ENCODE measurements around the gene B3GNT2. TPM values are rescaled to one million over a fixed set of nuclear protein-coding genes. Genes with fewer than 3 reads are reported as not detected.

The B3GNT2 gene
- total RNA-seq, 1 donor from 2014 or later = 7.7 TPM

DNA sequence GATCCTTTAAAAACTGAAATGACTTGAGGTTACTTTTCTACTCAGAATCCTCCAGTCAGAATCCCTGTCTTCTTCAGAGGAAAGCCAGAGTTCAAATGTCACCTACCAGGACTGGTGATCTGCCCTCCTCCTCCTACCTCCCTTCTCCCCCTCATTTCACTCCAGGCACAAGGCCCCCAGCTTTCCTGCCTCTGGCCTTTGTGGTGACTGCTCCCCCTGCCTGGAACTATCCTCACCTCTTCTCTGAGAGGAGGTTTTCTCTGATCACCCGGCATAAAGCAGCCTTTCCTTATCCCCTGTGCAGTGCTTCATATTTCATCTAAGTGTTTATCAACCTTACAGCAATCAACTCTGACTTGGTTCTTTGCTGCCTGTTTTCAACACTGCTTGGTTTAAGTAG is 6.8 kb downstream of the B3GNT2 start:
- H3K9me3 Mint-ChIP-seq = no peaks in the 10 kb centered on the region
- TF ChIP-seq, protein P1, sequence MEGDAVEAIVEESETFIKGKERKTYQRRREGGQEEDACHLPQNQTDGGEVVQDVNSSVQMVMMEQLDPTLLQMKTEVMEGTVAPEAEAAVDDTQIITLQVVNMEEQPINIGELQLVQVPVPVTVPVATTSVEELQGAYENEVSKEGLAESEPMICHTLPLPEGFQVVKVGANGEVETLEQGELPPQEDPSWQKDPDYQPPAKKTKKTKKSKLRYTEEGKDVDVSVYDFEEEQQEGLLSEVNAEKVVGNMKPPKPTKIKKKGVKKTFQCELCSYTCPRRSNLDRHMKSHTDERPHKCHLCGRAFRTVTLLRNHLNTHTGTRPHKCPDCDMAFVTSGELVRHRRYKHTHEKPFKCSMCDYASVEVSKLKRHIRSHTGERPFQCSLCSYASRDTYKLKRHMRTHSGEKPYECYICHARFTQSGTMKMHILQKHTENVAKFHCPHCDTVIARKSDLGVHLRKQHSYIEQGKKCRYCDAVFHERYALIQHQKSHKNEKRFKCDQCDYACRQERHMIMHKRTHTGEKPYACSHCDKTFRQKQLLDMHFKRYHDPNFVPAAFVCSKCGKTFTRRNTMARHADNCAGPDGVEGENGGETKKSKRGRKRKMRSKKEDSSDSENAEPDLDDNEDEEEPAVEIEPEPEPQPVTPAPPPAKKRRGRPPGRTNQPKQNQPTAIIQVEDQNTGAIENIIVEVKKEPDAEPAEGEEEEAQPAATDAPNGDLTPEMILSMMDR (conservative IDR thresholded peaks at IDR 0.05) = no peak
- peak overlapping the region; percentile 21 for H3K27ac Mint-ChIP-seq (ENCODE audit: unreplicated experiment)
- DNase-seq (ENCODE audit: low read depth, low spot score) = no peak
- peaks cover 5% of the 10 kb centered on the region for H3K27me3 Mint-ChIP-seq (ENCODE audit: low read depth)
- H3K4me1 Mint-ChIP-seq = peaks cover 24% of the 10 kb centered on the region
- H3K36me3 Mint-ChIP-seq (ENCODE audit: low read depth) = no peaks in the 10 kb centered on the region
- H3K4me3 Mint-ChIP-seq = no peak overlapping the region

DNA sequence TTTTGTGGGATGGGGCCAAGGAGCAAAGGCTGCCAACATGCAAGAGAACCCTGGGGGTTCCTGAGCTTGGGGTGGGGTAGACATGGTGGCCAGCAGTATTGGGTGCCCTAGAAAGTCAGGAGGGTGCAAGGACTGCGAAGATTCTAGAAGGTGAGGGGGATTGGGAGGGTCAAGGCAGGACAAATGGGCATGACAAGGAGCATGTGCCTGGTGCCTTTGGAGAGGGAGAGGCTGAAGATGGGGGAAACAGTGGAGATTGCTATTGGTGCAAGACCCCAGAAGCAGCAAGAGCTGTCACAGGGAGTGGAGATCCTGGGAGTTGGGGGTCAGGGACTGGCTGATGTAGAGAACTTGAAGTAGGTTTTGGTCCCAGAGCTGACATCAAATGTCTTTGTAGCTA is 7.5 kb downstream of the B3GNT2 start:
- no peak overlapping the region for H3K27ac Mint-ChIP-seq (ENCODE audit: unreplicated experiment)
- peaks cover 20% of the 10 kb centered on the region for H3K4me1 Mint-ChIP-seq
- no peak for DNase-seq (ENCODE audit: low read depth, low spot score)

DNA sequence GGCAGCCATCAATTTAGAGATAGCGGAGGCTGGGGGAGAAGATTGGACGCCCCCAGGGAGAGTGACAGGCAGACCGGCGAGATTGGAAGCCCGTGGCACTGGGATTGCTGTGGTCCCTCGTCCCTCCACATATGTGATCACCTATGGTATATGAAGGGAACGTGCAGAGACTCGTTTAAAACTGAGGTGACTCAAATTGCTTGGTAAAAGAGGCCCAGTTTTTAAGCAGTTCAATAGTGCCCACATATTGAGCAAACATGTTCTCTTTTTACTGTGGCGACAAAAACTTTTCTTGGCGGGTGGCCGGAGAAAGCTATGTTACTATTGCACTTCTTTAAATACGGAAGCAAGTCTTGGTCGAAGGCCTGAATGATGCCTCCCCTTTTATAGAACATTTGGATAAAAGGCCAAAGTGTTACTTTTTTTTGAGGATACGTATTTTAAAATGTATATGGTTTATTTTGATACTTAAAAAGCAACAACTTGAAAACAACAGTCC is 9.1 kb downstream of the B3GNT2 start:
- Mint-ChIP-seq H3K4me1 (peaks cover 15% of the 10 kb centered on the region), H3K4me3 (no peak overlapping the region), H3K36me3 (ENCODE audit: low read depth) (peaks cover 2% of the 10 kb centered on the region), H3K27me3 (ENCODE audit: low read depth) (no peaks in the 10 kb centered on the region), H3K27ac (ENCODE audit: unreplicated experiment) (no peak overlapping the region), H3K9me3 (no peaks in the 10 kb centered on the region)
- no peak for DNase-seq (ENCODE audit: low read depth, low spot score)
- TF ChIP-seq, protein P1 (conservative IDR thresholded peaks at IDR 0.05) = no peak

More for the DNA sequence above, 7.5 kb downstream of the B3GNT2 start:
- peak overlapping the region; percentile 10 for H3K4me3 Mint-ChIP-seq
- H3K36me3 Mint-ChIP-seq (ENCODE audit: low read depth) = no peaks in the 10 kb centered on the region
- H3K27me3 Mint-ChIP-seq (ENCODE audit: low read depth) = no peaks in the 10 kb centered on the region
- TF ChIP-seq, protein P1 (conservative IDR thresholded peaks at IDR 0.05) = no peak
- H3K9me3 Mint-ChIP-seq = no peaks in the 10 kb centered on the region

DNA sequence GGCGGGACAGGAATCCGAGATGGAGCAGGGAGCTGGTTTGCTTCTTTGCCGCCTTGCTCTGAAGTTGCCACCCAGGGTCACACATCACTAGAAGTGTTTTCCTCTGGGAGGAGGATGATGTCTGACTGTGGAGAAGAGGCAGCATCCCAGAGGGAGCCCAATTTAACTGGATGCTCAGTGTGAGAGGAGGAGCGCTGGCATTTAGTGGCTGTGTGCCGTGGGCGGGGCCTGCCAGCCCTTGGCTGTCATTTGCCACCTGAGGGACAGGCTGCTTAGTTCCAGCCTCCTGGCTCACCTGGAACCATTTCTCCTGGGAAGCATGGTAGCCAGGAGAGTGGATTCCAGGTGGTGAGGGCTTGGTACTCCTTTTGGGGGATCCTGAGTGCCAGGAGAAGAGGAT is 9.6 kb downstream of the B3GNT2 start:
- H3K9me3 Mint-ChIP-seq = no peaks in the 10 kb centered on the region
- peaks cover 15% of the 10 kb centered on the region for H3K4me1 Mint-ChIP-seq
- H3K4me3 Mint-ChIP-seq = no peak overlapping the region
- TF ChIP-seq, protein P1 (conservative IDR thresholded peaks at IDR 0.05) = no peak
- peaks cover 2% of the 10 kb centered on the region for H3K36me3 Mint-ChIP-seq (ENCODE audit: low read depth)
- DNase-seq (ENCODE audit: low read depth, low spot score) = no peak
- H3K27ac Mint-ChIP-seq (ENCODE audit: unreplicated experiment) = no peak overlapping the region
- H3K27me3 Mint-ChIP-seq (ENCODE audit: low read depth) = no peaks in the 10 kb centered on the region

DNA sequence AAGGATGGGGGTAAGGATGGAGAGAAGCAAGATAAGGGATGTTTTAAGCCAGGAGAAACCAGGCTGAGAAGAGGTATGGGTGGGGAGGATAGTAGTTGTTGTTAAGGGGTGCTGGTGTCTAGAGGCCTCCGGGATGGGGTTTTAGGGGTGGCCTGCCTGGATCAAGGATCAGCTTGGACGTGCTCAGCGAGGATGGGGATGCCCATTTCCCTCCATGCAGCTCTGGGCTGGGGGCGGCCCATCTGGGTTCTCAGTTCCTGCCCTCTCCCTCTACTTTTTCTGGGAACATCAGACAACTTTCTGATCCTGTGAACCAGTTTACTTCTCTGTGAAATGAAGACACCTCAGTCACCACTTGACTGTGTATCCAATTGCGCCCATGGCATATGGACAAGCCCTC is 10.1 kb downstream of the B3GNT2 start:
- TF ChIP-seq, protein P1 (conservative IDR thresholded peaks at IDR 0.05) = no peak
- Mint-ChIP-seq H3K9me3 (no peaks in the 10 kb centered on the region), H3K27me3 (ENCODE audit: low read depth) (no peaks in the 10 kb centered on the region), H3K27ac (ENCODE audit: unreplicated experiment) (no peak overlapping the region), H3K4me1 (peaks cover 15% of the 10 kb centered on the region), H3K4me3 (no peak overlapping the region), H3K36me3 (ENCODE audit: low read depth) (peaks cover 2% of the 10 kb centered on the region)
- DNase-seq (ENCODE audit: low read depth, low spot score) = no peak

Measured in neural crest cell (in vitro differentiated cells).